NT2/D1 (cell line): ENCODE data around the gene NFATC3.

Experiments
- DNase-seq: peaks from one replicate; pipeline ENCODE4 v3.0.0-alpha.2; 2011; ENCODE audit warnings: low read depth, low spot score
- H3K27me3 ChIP-seq: 2 replicates; pipeline ENCODE4 v1.6.0; 2011; ENCODE audit warnings: mild to moderate bottlenecking; ENCODE audit not compliant: insufficient read length, insufficient read depth
- H3K36me3 ChIP-seq: 2 replicates; pipeline ENCODE4 v1.6.1; 2011; ENCODE audit warnings: mild to moderate bottlenecking, low read length, mixed read lengths; ENCODE audit not compliant: insufficient read depth, insufficient read length
- H3K4me1 ChIP-seq: 2 replicates; pipeline ENCODE4 v1.5.1; 2011; ENCODE audit not compliant: insufficient read depth, insufficient read length
- H3K4me3 ChIP-seq: 2 replicates; pipeline ENCODE4 v1.5.1; 2011; ENCODE audit warnings: low read depth; ENCODE audit not compliant: insufficient read length
- H3K9ac ChIP-seq: 2 replicates; pipeline ENCODE4 v1.6.0; 2011; ENCODE audit warnings: low read depth; ENCODE audit not compliant: insufficient read length
- H3K9me3 ChIP-seq: 2 replicates; pipeline ENCODE4 v1.5.1; 2011; ENCODE audit warnings: mild to moderate bottlenecking, low read length; ENCODE audit not compliant: insufficient read depth
- SUZ12 ChIP-seq: IDR thresholded peaks from 2 replicates; pipeline ENCODE4 v1.6.1; 2011; ENCODE audit not compliant: insufficient read length, insufficient read depth; ENCODE audit errors: extremely low read depth
- YY1 ChIP-seq: IDR thresholded peaks from 2 replicates; pipeline ENCODE4 v1.6.1; 2011; ENCODE audit not compliant: insufficient read length, insufficient read depth
- ZNF274 ChIP-seq: IDR thresholded peaks from 2 replicates; pipeline ENCODE4 v1.6.1; 2011; ENCODE audit warnings: mild to moderate bottlenecking, low read depth, low read length

NFATC3 gene

GRCh38 chr16:68084504-68085258 is 489 bp upstream of the NFATC3 start:
- Histone ChIP-seq H3K9me3 (no peaks in the 10 kb centered on the region), H3K9ac (peak overlapping the region; percentile 82), H3K27me3 (no peaks in the 10 kb centered on the region), H3K36me3 (peaks cover 5% of the 10 kb centered on the region), H3K4me1 (peaks cover 12% of the 10 kb centered on the region), H3K4me3 (peak overlapping the region; percentile 75)
- DNase-seq: peak; percentile 81
- TF ChIP-seq SUZ12: no peak
- TF ChIP-seq ZNF274: no peak
- no peak for TF ChIP-seq YY1

GRCh38 chr16:68086336-68086841 is 1.2 kb downstream of the NFATC3 start:
- DNase-seq: no peak
- Histone ChIP-seq H3K9me3 (no peaks in the 10 kb centered on the region), H3K4me3 (peak overlapping the region; percentile 90), H3K9ac (peak overlapping the region; percentile 96), H3K36me3 (no peaks in the 10 kb centered on the region), H3K27me3 (no peaks in the 10 kb centered on the region), H3K4me1 (peaks cover 10% of the 10 kb centered on the region)
- TF ChIP-seq SUZ12 (no peak), ZNF274 (no peak), YY1 (no peak)

- Histone ChIP-seq H3K4me3 (peak overlapping the region; percentile 90), H3K9me3 (no peaks in the 10 kb centered on the region), H3K9ac (peak overlapping the region; percentile 12), H3K4me1 (peaks cover 10% of the 10 kb centered on the region), H3K36me3 (no peaks in the 10 kb centered on the region), H3K27me3 (no peaks in the 10 kb centered on the region)
- no peak for DNase-seq
- no peak for TF ChIP-seq ZNF274
- no peak for TF ChIP-seq YY1
- no peak for TF ChIP-seq SUZ12
Measured at GRCh38 chr16:68086860-68087268, 1.7 kb downstream of the NFATC3 start.

GRCh38 chr16:68087688-68088087 is 2.5 kb downstream of the NFATC3 start:
- Histone ChIP-seq H3K4me3 (no peak overlapping the region), H3K9me3 (no peaks in the 10 kb centered on the region), H3K27me3 (no peaks in the 10 kb centered on the region), H3K4me1 (peaks cover 10% of the 10 kb centered on the region), H3K9ac (no peak overlapping the region), H3K36me3 (no peaks in the 10 kb centered on the region)
- TF ChIP-seq YY1 (no peak), ZNF274 (no peak), SUZ12 (no peak)
- DNase-seq: no peak

- Histone ChIP-seq H3K9ac (no peak overlapping the region), H3K4me3 (no peak overlapping the region), H3K27me3 (no peaks in the 10 kb centered on the region), H3K4me1 (peaks cover 3% of the 10 kb centered on the region), H3K9me3 (no peaks in the 10 kb centered on the region), H3K36me3 (no peaks in the 10 kb centered on the region)
- no peak for TF ChIP-seq YY1
- TF ChIP-seq ZNF274: no peak
- no peak for TF ChIP-seq SUZ12
- DNase-seq: no peak
Measured at GRCh38 chr16:68088130-68088972, 3.2 kb downstream of the NFATC3 start.

GRCh38 chr16:68089067-68089466 is 3.9 kb downstream of the NFATC3 start:
- TF ChIP-seq YY1 (no peak), ZNF274 (no peak), SUZ12 (no peak)
- Histone ChIP-seq H3K27me3 (no peaks in the 10 kb centered on the region), H3K4me3 (no peak overlapping the region), H3K9ac (no peak overlapping the region), H3K9me3 (no peaks in the 10 kb centered on the region), H3K36me3 (no peaks in the 10 kb centered on the region), H3K4me1 (no peaks in the 10 kb centered on the region)
- DNase-seq: no peak

GRCh38 chr16:68090130-68090529 is 5.0 kb downstream of the NFATC3 start:
- Histone ChIP-seq H3K9ac (no peak overlapping the region), H3K36me3 (no peaks in the 10 kb centered on the region), H3K9me3 (no peaks in the 10 kb centered on the region), H3K4me1 (no peaks in the 10 kb centered on the region), H3K27me3 (no peaks in the 10 kb centered on the region), H3K4me3 (no peak overlapping the region)
- TF ChIP-seq SUZ12 (no peak), ZNF274 (no peak), YY1 (no peak)
- DNase-seq: no peak
